WTC11 (cell line): Measurements from ENCODE around the gene GOLGA6C. TPM values are rescaled to one million over a fixed set of nuclear protein-coding genes. Genes with fewer than 3 reads are reported as not detected.

Source experiments
- ATAC-seq: fragments of 200-7000 bp; cut with Tn5 transposase; 2 replicates; pipeline ENCODE4 v1.10.0; 2021; ENCODE audit warnings: mild to moderate bottlenecking, moderate library complexity
- CTCF ChIA-PET: fragments of 300-600 bp; sonication (Branson Sonifier 250); formaldehyde crosslinking; loops from one replicate; lab custom pipeline; 2021; ENCODE audit warnings: antibody characterized with exemption; lab: Charles Lee
- POLR2A ChIA-PET: fragments of 350-600 bp; sonication (Branson Sonifier 250); formaldehyde crosslinking; loops from one replicate; lab custom pipeline; 2021; ENCODE audit warnings: antibody characterized with exemption; lab: Charles Lee
- DNase-seq: peaks from one replicate; pipeline ENCODE4 v3.0.0; 2021; ENCODE audit warnings: low spot score
- H3K27ac Mint-ChIP-seq: 2 replicates; pipeline ENCODE4 v1.8.0; 2021; ENCODE audit warnings: mixed read lengths
- H3K27me3 Mint-ChIP-seq: 2 replicates; pipeline ENCODE4 v1.8.0; 2021; ENCODE audit warnings: low read depth, mild to moderate bottlenecking, moderate library complexity, mixed read lengths
- H3K36me3 Mint-ChIP-seq: 2 replicates; pipeline ENCODE4 v1.8.0; 2021; ENCODE audit warnings: mixed read lengths
- H3K4me1 Mint-ChIP-seq: 2 replicates; pipeline ENCODE4 v1.8.0; 2022; ENCODE audit warnings: mixed read lengths
- H3K4me3 Mint-ChIP-seq: 2 replicates; pipeline ENCODE4 v1.8.0; 2021; ENCODE audit warnings: mild to moderate bottlenecking, moderate library complexity, mixed read lengths
- H3K9me3 Mint-ChIP-seq: 2 replicates; pipeline ENCODE4 v1.8.0; 2021; ENCODE audit warnings: mixed read lengths
- AR ChIP-seq: fragments of 250-450 bp; sonication (Bioruptor Pico); IDR thresholded peaks from 2 replicates; pipeline ENCODE4 v1.9.0; 2021; ENCODE audit warnings: mild to moderate bottlenecking
- ARID4B ChIP-seq: sonication (generic); formaldehyde crosslinking; IDR thresholded peaks from 2 replicates; pipeline ENCODE4 v1.8.0; 2023; ENCODE audit warnings: missing genetic modification reagents, mild to moderate bottlenecking, borderline replicate concordance
- ATF1 ChIP-seq: sonication (generic); formaldehyde crosslinking; IDR thresholded peaks from 2 replicates; pipeline ENCODE4 v1.8.1; 2023; ENCODE audit warnings: mild to moderate bottlenecking, moderate library complexity, missing genetic modification reagents
- CBFB ChIP-seq: sonication (generic); formaldehyde crosslinking; IDR thresholded peaks from 2 replicates; pipeline ENCODE4 v1.8.1; 2022; ENCODE audit warnings: mild to moderate bottlenecking, low read depth, missing genetic modification reagents
- CDX4 ChIP-seq: fragments of 250-450 bp; sonication (Bioruptor Pico); IDR thresholded peaks from 2 replicates; pipeline ENCODE4 v1.9.0; 2021; ENCODE audit warnings: moderate library complexity, mild to moderate bottlenecking, inconsistent platforms, borderline replicate concordance
- ESRRA ChIP-seq: sonication (generic); formaldehyde crosslinking; IDR thresholded peaks from 2 replicates; pipeline ENCODE4 v1.8.1; 2022; ENCODE audit warnings: mild to moderate bottlenecking, missing genetic modification reagents, borderline replicate concordance
- ETV6 ChIP-seq: sonication (generic); formaldehyde crosslinking; IDR thresholded peaks from 2 replicates; pipeline ENCODE4 v1.8.1; 2022; ENCODE audit warnings: mild to moderate bottlenecking, missing genetic modification reagents
- FOXK1 ChIP-seq: sonication (generic); formaldehyde crosslinking; IDR thresholded peaks from 2 replicates; pipeline ENCODE4 v1.8.0; 2022; ENCODE audit warnings: mild to moderate bottlenecking, moderate library complexity, missing genetic modification reagents
- JAZF1 ChIP-seq: fragments of 250-450 bp; sonication (Bioruptor Pico); IDR thresholded peaks from 2 replicates; pipeline ENCODE4 v1.9.0; 2021; ENCODE audit warnings: moderate library complexity, mild to moderate bottlenecking, inconsistent platforms
- JUN ChIP-seq: sonication (generic); formaldehyde crosslinking; IDR thresholded peaks from 2 replicates; pipeline ENCODE4 v1.8.0; 2023; ENCODE audit warnings: mild to moderate bottlenecking, missing genetic modification reagents
- MAX ChIP-seq: sonication (generic); formaldehyde crosslinking; IDR thresholded peaks from 2 replicates; pipeline ENCODE4 v1.8.0; 2022; ENCODE audit warnings: mild to moderate bottlenecking, missing genetic modification reagents
- MXD4 ChIP-seq: fragments of 250-450 bp; sonication (Bioruptor Pico); IDR thresholded peaks from 2 replicates; pipeline ENCODE4 v1.8.0; 2021; ENCODE audit warnings: mild to moderate bottlenecking, moderate library complexity, borderline replicate concordance
- NR2C2 ChIP-seq: sonication (generic); formaldehyde crosslinking; IDR thresholded peaks from 2 replicates; pipeline ENCODE4 v1.8.0; 2022; ENCODE audit warnings: mild to moderate bottlenecking, missing genetic modification reagents
- PREB ChIP-seq: sonication (generic); formaldehyde crosslinking; IDR thresholded peaks from 2 replicates; pipeline ENCODE4 v1.8.1; 2022; ENCODE audit warnings: mild to moderate bottlenecking, missing genetic modification reagents, moderate library complexity, borderline replicate concordance
- PRRX2 ChIP-seq: fragments of 250-450 bp; sonication (Bioruptor Pico); IDR thresholded peaks from 2 replicates; pipeline ENCODE4 v1.8.0; 2021; ENCODE audit warnings: mild to moderate bottlenecking
- SMAD3 ChIP-seq: sonication (generic); formaldehyde crosslinking; IDR thresholded peaks from 2 replicates; pipeline ENCODE4 v1.8.0; 2022; ENCODE audit warnings: missing genetic modification reagents, mild to moderate bottlenecking, borderline replicate concordance
- SP1 ChIP-seq: sonication (generic); formaldehyde crosslinking; conservative IDR thresholded peaks from 2 replicates; pipeline ENCODE4 v1.8.1; 2022; ENCODE audit warnings: missing genetic modification reagents
- TEAD1 ChIP-seq: sonication (generic); formaldehyde crosslinking; IDR thresholded peaks from 2 replicates; pipeline ENCODE4 v1.8.0; 2022; ENCODE audit warnings: mild to moderate bottlenecking, missing genetic modification reagents
- ZNF671 ChIP-seq: fragments of 250-450 bp; sonication (Bioruptor Pico); IDR thresholded peaks from 2 replicates; pipeline ENCODE4 v1.8.0; 2021; ENCODE audit warnings: mild to moderate bottlenecking
- ZSCAN18 ChIP-seq: fragments of 250-450 bp; sonication (Bioruptor Pico); IDR thresholded peaks from 2 replicates; pipeline ENCODE4 v2.1.2; 2022; ENCODE audit warnings: mild to moderate bottlenecking, moderate library complexity
- total RNA-seq: library from RNA; stranded (reverse); gene quantifications from 3 replicates; pipeline ENCODE4 v1.2.3, GENCODE V29; 2021

Gene GOLGA6C
- total RNA-seq, 1 experiment from 2014 or later = 0.52 TPM

GRCh38 chr15:75228787-75229186 lies 29.3 kb upstream of the GOLGA6C start:
- POLR2A ChIA-PET = no interaction called here
- DNase-seq (no peak), ATAC-seq (no peak)
- Mint-ChIP-seq H3K36me3 (no peaks in the 10 kb centered on the region), H3K9me3 (no peaks in the 10 kb centered on the region), H3K4me1 (peaks cover 11% of the 10 kb centered on the region), H3K4me3 (no peak overlapping the region), H3K27me3 (peaks cover 39% of the 10 kb centered on the region), H3K27ac (no peak overlapping the region)
- no peak for TF ChIP-seq AR
- TF ChIP-seq ARID4B (CRISPR knock-in tag) = no peak
- no peak for TF ChIP-seq JUN (CRISPR knock-in tag)
- no peak for TF ChIP-seq MAX (CRISPR knock-in tag)
- CTCF ChIA-PET = interaction anchor here (0.5 to 3.4 kb wide), 2 partner anchors 79 to 175 kb away, joined by 3 to 17 read pairs; no protein-coding TSS in a partner anchor

- Mint-ChIP-seq H3K4me1 (peaks cover 11% of the 10 kb centered on the region), H3K4me3 (no peak overlapping the region), H3K36me3 (no peaks in the 10 kb centered on the region), H3K9me3 (no peaks in the 10 kb centered on the region), H3K27me3 (peaks cover 38% of the 10 kb centered on the region), H3K27ac (no peak overlapping the region)
- DNase-seq = no peak
- no peak for TF ChIP-seq CBFB (CRISPR knock-in tag)
- TF ChIP-seq PREB = no peak
- no peak for TF ChIP-seq NR2C2 (CRISPR knock-in tag)
- no peak for TF ChIP-seq ZNF671 (CRISPR knock-in tag)
- no peak for TF ChIP-seq SMAD3
- TF ChIP-seq TEAD1 (CRISPR knock-in tag) = no peak
- no peak for TF ChIP-seq SP1 (CRISPR knock-in tag)
- TF ChIP-seq ETV6 (CRISPR knock-in tag) = no peak
- no peak for TF ChIP-seq ESRRA
- TF ChIP-seq FOXK1 (CRISPR knock-in tag) = no peak
- TF ChIP-seq JUN (CRISPR knock-in tag) = no peak
- no peak for TF ChIP-seq MXD4
- TF ChIP-seq PRRX2 (CRISPR knock-in tag) = no peak
- TF ChIP-seq ATF1 (CRISPR knock-in tag) = no peak
- no peak for TF ChIP-seq CDX4 (CRISPR knock-in tag)
- TF ChIP-seq ZSCAN18 (CRISPR knock-in tag) = no peak
- TF ChIP-seq MAX (CRISPR knock-in tag) = no peak
- no peak for TF ChIP-seq JAZF1 (CRISPR knock-in tag)
- ChIA-PET POLR2A (no interaction called here), CTCF (interaction anchor here (3.4 kb wide), 1 partner anchor 79 kb away, joined by 17 read pairs; no protein-coding TSS in a partner anchor)
- no peak for ATAC-seq
Observed at GRCh38 chr15:75229191-75230015, 28.7 kb upstream of the GOLGA6C start.
